DND-41 (cell line): ENCODE measurements around the gene LRRC8E.

Experiments used
- ATAC-seq: fragments of 200-7000 bp; cut with Tn5 transposase; 3 replicates; pipeline ENCODE4 v1.9.1; 2021; ENCODE audit warnings: low read depth; ENCODE audit not compliant: insufficient read depth
- DNase-seq: peaks from one replicate; pipeline ENCODE4 v3.0.0-alpha.2; 2020
- H2AFZ ChIP-seq: 2 replicates; pipeline ENCODE4 v1.6.0; 2012; ENCODE audit warnings: low read depth, low read length
- H3K27ac ChIP-seq: 2 replicates; pipeline ENCODE4 v1.5.1; 2012; ENCODE audit warnings: low read length, inconsistent platforms
- H3K27me3 ChIP-seq: fragments of 200-600 bp; sonication (generic); 2 replicates; pipeline ENCODE4 v1.6.0; 2012; ENCODE audit warnings: low read length, mild to moderate bottlenecking, inconsistent platforms; ENCODE audit not compliant: insufficient read depth, poor library complexity
- H3K36me3 ChIP-seq: 2 replicates; pipeline ENCODE4 v1.5.1; 2012; ENCODE audit warnings: low read length, inconsistent platforms; ENCODE audit not compliant: insufficient read depth
- H3K4me1 ChIP-seq: 2 replicates; pipeline ENCODE4 v1.5.1; 2012; ENCODE audit warnings: mild to moderate bottlenecking, low read length; ENCODE audit not compliant: insufficient read depth
- H3K4me2 ChIP-seq: 2 replicates; pipeline ENCODE4 v1.6.0; 2012; ENCODE audit warnings: mild to moderate bottlenecking, moderate library complexity, low read length, inconsistent platforms; ENCODE audit not compliant: insufficient read depth
- H3K4me3 ChIP-seq, 2 experiments: fragments of 200-600 bp in 1 of 2; shearing (Covaris generic) in 1 of 2; 2 replicates each; pipeline ENCODE4 v1.5.1; 2012 to 2016; ENCODE audit warnings: inconsistent platforms in 2 of 2, low read length in 2 of 2, mild to moderate bottlenecking in 2 of 2, low read depth in 1 of 2, moderate library complexity in 1 of 2
- H3K79me2 ChIP-seq: 2 replicates; pipeline ENCODE4 v1.6.0; 2012; ENCODE audit warnings: low read length, inconsistent platforms; ENCODE audit not compliant: insufficient read depth
- H3K9ac ChIP-seq: 2 replicates; pipeline ENCODE4 v1.6.0; 2012; ENCODE audit warnings: low read depth, mild to moderate bottlenecking, inconsistent platforms, low read length, moderate library complexity
- H3K9me3 ChIP-seq: 2 replicates; pipeline ENCODE4 v1.5.1; 2012; ENCODE audit warnings: low read length, moderate library complexity, mild to moderate bottlenecking, inconsistent platforms; ENCODE audit not compliant: insufficient read depth, severe bottlenecking
- H4K20me1 ChIP-seq: 2 replicates; pipeline ENCODE4 v1.6.0; 2012; ENCODE audit warnings: low read length; ENCODE audit not compliant: insufficient read depth
- EZH2 ChIP-seq: IDR thresholded peaks from 3 replicates; pipeline ENCODE4 v1.6.1; 2012; ENCODE audit warnings: borderline replicate concordance, low read depth, mild to moderate bottlenecking, moderate library complexity, low read length, inconsistent platforms; ENCODE audit not compliant: severe bottlenecking
- TF ChIP-seq, protein P1 (sequence below): IDR thresholded peaks from 2 replicates; pipeline ENCODE4 v1.5.1; 2012; ENCODE audit warnings: borderline replicate concordance, low read length, moderate library complexity, mild to moderate bottlenecking; ENCODE audit not compliant: poor library complexity, severe bottlenecking; ENCODE audit errors: extremely low read depth

Gene LRRC8E

DNA sequence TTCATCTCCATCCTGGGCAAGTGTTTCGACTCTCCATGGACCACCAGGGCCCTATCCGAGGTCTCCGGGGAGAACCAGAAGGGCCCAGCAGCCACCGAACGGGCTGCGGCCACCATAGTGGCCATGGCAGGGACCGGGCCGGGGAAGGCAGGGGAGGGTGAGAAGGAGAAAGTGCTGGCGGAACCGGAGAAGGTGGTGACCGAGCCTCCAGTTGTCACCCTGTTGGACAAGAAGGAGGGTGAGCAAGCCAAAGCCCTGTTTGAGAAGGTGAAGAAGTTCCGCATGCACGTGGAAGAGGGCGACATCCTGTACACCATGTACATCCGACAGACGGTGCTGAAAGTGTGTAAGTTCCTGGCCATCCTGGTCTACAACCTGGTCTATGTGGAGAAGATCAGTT is 10.7 kb downstream of the LRRC8E start:
- Histone ChIP-seq H3K4me2 (no peak overlapping the region), H2AFZ (no peak overlapping the region), H3K36me3 (no peaks in the 10 kb centered on the region), H3K9me3 (no peaks in the 10 kb centered on the region), H3K4me3 (no peak overlapping the region), H4K20me1 (no peaks in the 10 kb centered on the region), H3K79me2 (peaks cover 8% of the 10 kb centered on the region), H3K4me1 (peaks cover 11% of the 10 kb centered on the region), H3K27me3 (no peaks in the 10 kb centered on the region), H3K9ac (no peak overlapping the region), H3K27ac (no peak overlapping the region)
- DNase-seq = no peak
- TF ChIP-seq, protein P1, sequence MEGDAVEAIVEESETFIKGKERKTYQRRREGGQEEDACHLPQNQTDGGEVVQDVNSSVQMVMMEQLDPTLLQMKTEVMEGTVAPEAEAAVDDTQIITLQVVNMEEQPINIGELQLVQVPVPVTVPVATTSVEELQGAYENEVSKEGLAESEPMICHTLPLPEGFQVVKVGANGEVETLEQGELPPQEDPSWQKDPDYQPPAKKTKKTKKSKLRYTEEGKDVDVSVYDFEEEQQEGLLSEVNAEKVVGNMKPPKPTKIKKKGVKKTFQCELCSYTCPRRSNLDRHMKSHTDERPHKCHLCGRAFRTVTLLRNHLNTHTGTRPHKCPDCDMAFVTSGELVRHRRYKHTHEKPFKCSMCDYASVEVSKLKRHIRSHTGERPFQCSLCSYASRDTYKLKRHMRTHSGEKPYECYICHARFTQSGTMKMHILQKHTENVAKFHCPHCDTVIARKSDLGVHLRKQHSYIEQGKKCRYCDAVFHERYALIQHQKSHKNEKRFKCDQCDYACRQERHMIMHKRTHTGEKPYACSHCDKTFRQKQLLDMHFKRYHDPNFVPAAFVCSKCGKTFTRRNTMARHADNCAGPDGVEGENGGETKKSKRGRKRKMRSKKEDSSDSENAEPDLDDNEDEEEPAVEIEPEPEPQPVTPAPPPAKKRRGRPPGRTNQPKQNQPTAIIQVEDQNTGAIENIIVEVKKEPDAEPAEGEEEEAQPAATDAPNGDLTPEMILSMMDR = no peak
- no peak for TF ChIP-seq EZH2
- ATAC-seq = no peak

DNA sequence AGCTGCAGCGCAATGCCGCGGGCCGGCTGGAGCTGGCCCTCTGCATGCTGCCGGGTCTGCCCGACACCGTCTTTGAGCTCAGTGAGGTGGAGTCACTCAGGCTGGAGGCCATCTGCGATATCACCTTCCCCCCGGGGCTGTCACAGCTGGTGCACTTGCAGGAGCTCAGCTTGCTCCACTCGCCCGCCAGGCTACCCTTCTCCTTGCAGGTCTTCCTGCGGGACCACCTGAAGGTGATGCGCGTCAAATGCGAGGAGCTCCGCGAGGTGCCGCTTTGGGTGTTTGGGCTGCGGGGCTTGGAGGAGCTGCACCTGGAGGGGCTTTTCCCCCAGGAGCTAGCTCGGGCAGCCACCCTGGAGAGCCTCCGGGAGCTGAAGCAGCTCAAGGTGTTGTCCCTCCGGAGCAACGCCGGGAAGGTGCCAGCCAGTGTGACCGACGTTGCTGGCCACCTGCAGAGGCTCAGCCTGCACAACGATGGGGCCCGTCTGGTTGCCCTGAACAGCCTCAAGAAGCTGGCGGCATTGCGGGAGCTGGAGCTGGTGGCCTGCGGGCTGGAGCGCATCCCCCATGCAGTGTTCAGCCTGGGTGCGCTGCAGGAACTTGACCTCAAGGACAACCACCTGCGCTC is 11.6 kb downstream of the LRRC8E start:
- H4K20me1 ChIP-seq = peaks cover 8% of the 10 kb centered on the region
- no peak overlapping the region for H2AFZ ChIP-seq
- no peak overlapping the region for H3K4me3 ChIP-seq
- peaks cover 17% of the 10 kb centered on the region for H3K4me1 ChIP-seq
- H3K27ac ChIP-seq = no peak overlapping the region
- peaks cover 5% of the 10 kb centered on the region; the same call in 1 of the 2 replicates for H3K36me3 ChIP-seq
- H3K9me3 ChIP-seq = no peaks in the 10 kb centered on the region
- no peak for TF ChIP-seq EZH2
- TF ChIP-seq, protein P1 = no peak
- ATAC-seq (no peak), DNase-seq (no peak)
- H3K4me2 ChIP-seq = no peak overlapping the region
- H3K27me3 ChIP-seq = no peaks in the 10 kb centered on the region
- peaks cover 17% of the 10 kb centered on the region for H3K79me2 ChIP-seq
- no peak overlapping the region for H3K9ac ChIP-seq

DNA sequence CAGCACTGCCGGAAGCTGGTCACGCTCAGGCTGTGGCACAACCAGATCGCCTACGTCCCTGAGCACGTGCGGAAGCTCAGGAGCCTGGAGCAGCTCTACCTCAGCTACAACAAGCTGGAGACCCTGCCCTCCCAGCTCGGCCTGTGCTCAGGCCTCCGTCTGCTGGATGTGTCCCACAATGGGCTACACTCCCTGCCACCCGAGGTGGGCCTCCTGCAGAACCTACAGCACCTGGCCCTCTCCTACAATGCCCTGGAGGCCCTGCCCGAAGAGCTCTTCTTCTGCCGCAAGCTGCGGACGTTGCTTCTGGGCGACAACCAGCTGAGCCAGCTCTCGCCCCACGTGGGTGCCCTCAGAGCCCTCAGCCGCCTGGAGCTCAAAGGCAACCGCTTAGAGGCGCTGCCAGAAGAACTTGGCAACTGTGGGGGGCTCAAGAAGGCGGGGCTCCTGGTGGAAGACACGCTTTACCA is 12.1 kb downstream of the LRRC8E start:
- H3K27ac ChIP-seq = no peak overlapping the region
- H3K79me2 ChIP-seq = peaks cover 23% of the 10 kb centered on the region
- peaks cover 23% of the 10 kb centered on the region for H3K4me1 ChIP-seq
- no peak overlapping the region for H3K4me2 ChIP-seq
- no peak overlapping the region for H3K9ac ChIP-seq
- H3K36me3 ChIP-seq = peaks cover 11% of the 10 kb centered on the region
- ATAC-seq (no peak), DNase-seq (no peak)
- peaks cover 14% of the 10 kb centered on the region for H4K20me1 ChIP-seq
- no peak overlapping the region for H2AFZ ChIP-seq
- H3K4me3 ChIP-seq = no peak overlapping the region
- no peaks in the 10 kb centered on the region for H3K9me3 ChIP-seq
- H3K27me3 ChIP-seq = no peaks in the 10 kb centered on the region
- TF ChIP-seq, protein P1 = no peak
- TF ChIP-seq EZH2 = no peak
